ENCODE measurements around the gene ZDHHC11B.

GRCh38 chr5:759111-759751, 25.3 kb downstream of the ZDHHC11B start:
- TF ChIP-seq CTCF (IDR thresholded peaks at IDR 0.05): no peak
- TF ChIP-seq POLR2A (IDR thresholded peaks at IDR 0.05): no peak
